IMR-90 (cell line): ENCODE results near the gene UBE2N. TPM values are rescaled to one million over a fixed set of nuclear protein-coding genes. Genes with fewer than 3 reads are reported as not detected.

Experiments used
- ATAC-seq: fragments of 200-7000 bp; cut with Tn5 transposase; 2 replicates; pipeline ENCODE4 v1.9.1; 2020; ENCODE audit warnings: low read depth, mild to moderate bottlenecking, moderate library complexity
- BruUV-seq: library from RNA; stranded (reverse); fragments of 400-500 nt; replicated peaks from 2 replicates; lab custom pipeline; 2021; lab: Mats Ljungman, UMichigan
- CTCF ChIA-PET: fragments of 300-600 bp; formaldehyde crosslinking; extraction: SDS; loops from one replicate; lab custom pipeline; 2021; ENCODE audit warnings: antibody characterized with exemption; lab: Yijun Ruan, JAX
- POLR2A ChIA-PET: fragments of 300-600 bp; sonication (Branson Sonifier 250); formaldehyde crosslinking; loops from one replicate; lab custom pipeline; 2022; ENCODE audit warnings: antibody characterized with exemption; ENCODE audit not compliant: unreplicated experiment; lab: Charles Lee
- DNase-seq: peaks from one replicate; pipeline ENCODE4 v3.0.0; 2013
- H2AFZ ChIP-seq: replicated peaks from 2 replicates; pipeline ENCODE3; 2013; ENCODE audit warnings: low read length, mild to moderate bottlenecking; ENCODE audit not compliant: poor library complexity
- H2AK5ac ChIP-seq: 2 replicates; pipeline ENCODE4 v1.6.1; 2013; ENCODE audit warnings: low read depth, low read length, inconsistent platforms
- H2AK9ac ChIP-seq: replicated peaks from 2 replicates; pipeline ENCODE3; 2013; ENCODE audit warnings: mild to moderate bottlenecking, low read depth, low read length, moderate library complexity; ENCODE audit not compliant: poor library complexity
- H2BK120ac ChIP-seq: 2 replicates; pipeline ENCODE4 v1.6.1; 2013; ENCODE audit warnings: low read depth, low read length, inconsistent platforms
- H2BK15ac ChIP-seq: 3 replicates; pipeline ENCODE4 v1.6.1; 2013; ENCODE audit warnings: low read depth, low read length, inconsistent platforms
- H2BK20ac ChIP-seq: 2 replicates; pipeline ENCODE4 v1.6.1; 2013; ENCODE audit warnings: low read depth, mild to moderate bottlenecking, inconsistent platforms, low read length, moderate library complexity
- H2BK5ac ChIP-seq: 2 replicates; pipeline ENCODE4 v1.6.1; 2013; ENCODE audit warnings: mild to moderate bottlenecking, low read depth, low read length, inconsistent platforms; ENCODE audit not compliant: poor library complexity, severe bottlenecking
- H3K14ac ChIP-seq: replicated peaks from 2 replicates; pipeline ENCODE4 v1.6.1; 2013; ENCODE audit warnings: low read depth, low read length, inconsistent platforms
- H3K18ac ChIP-seq: 2 replicates; pipeline ENCODE4 v1.6.1; 2013; ENCODE audit warnings: low read depth, low read length, control low read depth
- H3K23ac ChIP-seq: 2 replicates; pipeline ENCODE4 v1.6.1; 2013; ENCODE audit warnings: low read depth, low read length, inconsistent platforms
- H3K27ac ChIP-seq: 2 replicates; pipeline ENCODE4 v1.5.1; 2013; ENCODE audit warnings: mild to moderate bottlenecking, control low read depth, low read length; ENCODE audit not compliant: insufficient read depth
- H3K27me3 ChIP-seq: 2 replicates; pipeline ENCODE4 v1.6.1; 2013; ENCODE audit warnings: low read length; ENCODE audit not compliant: control insufficient read depth, insufficient read depth
- H3K36me3 ChIP-seq: 2 replicates; pipeline ENCODE4 v1.6.1; 2013; ENCODE audit warnings: low read length, mixed read lengths; ENCODE audit not compliant: control insufficient read depth, insufficient read depth
- H3K4ac ChIP-seq: 2 replicates; pipeline ENCODE4 v1.6.1; 2013; ENCODE audit warnings: low read depth, low read length, inconsistent platforms
- H3K4me1 ChIP-seq: 2 replicates; pipeline ENCODE4 v1.6.1; 2013; ENCODE audit warnings: low read length, mixed read lengths; ENCODE audit not compliant: control insufficient read depth, insufficient read depth
- H3K4me2 ChIP-seq: 2 replicates; pipeline ENCODE4 v1.6.1; 2013; ENCODE audit warnings: low read depth, mild to moderate bottlenecking, control low read depth, low read length, moderate library complexity
- H3K4me3 ChIP-seq: 2 replicates; pipeline ENCODE4 v1.5.1; 2013; ENCODE audit warnings: low read depth, mild to moderate bottlenecking, control low read depth, low read length, moderate library complexity; ENCODE audit not compliant: insufficient read depth
- H3K56ac ChIP-seq: 2 replicates; pipeline ENCODE4 v1.6.1; 2013; ENCODE audit warnings: low read length, inconsistent platforms; ENCODE audit not compliant: insufficient read depth; ENCODE audit errors: extremely low read depth
- H3K79me1 ChIP-seq, 2 experiments: 2 replicates each; pipeline ENCODE4 v1.6.1; 2013; ENCODE audit warnings: low read length in 2 of 2, inconsistent platforms in 1 of 2, low read depth in 1 of 2
- H3K9ac ChIP-seq: 2 replicates; pipeline ENCODE4 v1.6.1; 2013; ENCODE audit warnings: low read depth, low read length, control low read depth
- H3K9me1 ChIP-seq: 2 replicates; pipeline ENCODE4 v1.6.1; 2013; ENCODE audit warnings: low read length, inconsistent platforms; ENCODE audit not compliant: insufficient read depth
- H3K9me3 ChIP-seq: 2 replicates; pipeline ENCODE4 v1.6.1; 2013; ENCODE audit warnings: low read length; ENCODE audit not compliant: control insufficient read depth, insufficient read depth
- H4K20me1 ChIP-seq: 2 replicates; pipeline ENCODE4 v1.6.1; 2013; ENCODE audit warnings: low read length, inconsistent platforms; ENCODE audit not compliant: insufficient read depth
- H4K5ac ChIP-seq: 2 replicates; pipeline ENCODE4 v1.6.1; 2013; ENCODE audit warnings: mild to moderate bottlenecking, low read depth, low read length, control low read depth
- H4K8ac ChIP-seq, 2 experiments: 2 replicates each; pipeline ENCODE4 v1.6.1; 2013; ENCODE audit warnings: low read depth in 2 of 2, low read length in 2 of 2, control low read depth in 1 of 2, inconsistent platforms in 1 of 2
- H4K91ac ChIP-seq: 2 replicates; pipeline ENCODE4 v1.6.1; 2013; ENCODE audit warnings: low read depth, low read length, inconsistent platforms; ENCODE audit not compliant: insufficient read depth
- BHLHE40 ChIP-seq: fragments of 150-350 bp; IDR thresholded peaks from 2 replicates; pipeline ENCODE4 v1.6.1; 2016; ENCODE audit warnings: mild to moderate bottlenecking, low read depth, low read length
- CEBPB ChIP-seq: IDR thresholded peaks from 2 replicates; pipeline ENCODE4 v1.6.1; 2012; ENCODE audit warnings: low read depth, low read length, improper control_type of control experiment
- CTCF ChIP-seq: conservative IDR thresholded peaks from 2 replicates; pipeline ENCODE4 v1.5.1; 2012; ENCODE audit warnings: mild to moderate bottlenecking, low read depth, low read length, improper control_type of control experiment
- ELK1 ChIP-seq: fragments of 150-350 bp; IDR thresholded peaks from 2 replicates; pipeline ENCODE4 v1.6.1; 2016; ENCODE audit warnings: low read depth, mild to moderate bottlenecking, low read length, moderate library complexity, borderline replicate concordance
- MAFK ChIP-seq: IDR thresholded peaks from 2 replicates; pipeline ENCODE4 v1.6.1; 2012; ENCODE audit warnings: low read depth, low read length, improper control_type of control experiment
- MAZ ChIP-seq: IDR thresholded peaks from 2 replicates; pipeline ENCODE4 v1.6.1; 2012; ENCODE audit warnings: low read depth, mild to moderate bottlenecking, low read length, improper control_type of control experiment, moderate library complexity, borderline replicate concordance
- MXI1 ChIP-seq: IDR thresholded peaks from 2 replicates; pipeline ENCODE4 v1.6.1; 2012; ENCODE audit warnings: low read depth, mild to moderate bottlenecking, low read length, moderate library complexity, borderline replicate concordance
- NFE2L2 ChIP-seq: fragments of 150-350 bp; IDR thresholded peaks from 2 replicates; pipeline ENCODE4 v1.6.1; 2016; ENCODE audit warnings: low read depth, mild to moderate bottlenecking, low read length
- POLR2A ChIP-seq: IDR thresholded peaks from 2 replicates; pipeline ENCODE4 v1.6.1; 2012; ENCODE audit warnings: mild to moderate bottlenecking, low read depth, low read length
- RAD21 ChIP-seq: IDR thresholded peaks from 2 replicates; pipeline ENCODE4 v1.6.1; 2012; ENCODE audit warnings: low read length, improper control_type of control experiment
- WGBS, 2 experiments: methylation state at CpG; one replicate each; pipeline versions ENCODE4 v1.1.5 to v1.1.7; 2013; ENCODE audit warnings: missing lambda C conversion rate in 2 of 2; ENCODE audit not compliant: insufficient read length in 1 of 2; ENCODE audit errors: extremely low coverage in 2 of 2; 5-methylcytosine and 5-hydroxymethylcytosine counted together
- dilution Hi-C: fragments of 300-500 bp; cut with HindIII; formaldehyde crosslinking; loops from one replicate; pipeline ENCODE4 v1.14.3; 2018; ENCODE audit warnings: low sequenced_read_pairs; ENCODE audit not compliant: unreplicated experiment
- in situ Hi-C: fragments of 300-500 bp; cut with MboI; formaldehyde crosslinking; loops from 3 replicates; pipeline ENCODE4 v1.14.3; 2019; ENCODE audit warnings: low sequenced_read_pairs, inconsistent platforms, mixed read lengths
- intact Hi-C: fragments of 100-400 bp; cut with micrococcal nuclease; formaldehyde crosslinking; loops from 2 replicates; pipeline ENCODE4 v1.10.0; 2022
- polyA plus RNA-seq, 3 experiments: library from polyadenylated mRNA; depleted of rRNA; stranded (reverse); fragments of >200 nt; gene quantifications; 2 replicates each; pipeline ENCODE4 v1.2.3, GENCODE V29; 2012; ENCODE audit warnings: low replicate concordance in 1 of 3
- total RNA-seq: library from RNA; depleted of rRNA; stranded (reverse); fragments of >200 nt; gene quantifications from 2 replicates; pipeline ENCODE4 v1.2.3, GENCODE V29; 2012

Gene UBE2N
- total and polyA plus RNA-seq, 2 of the 4 experiments (the other 2 are of a cell fraction): 64.5 to 103 TPM

DNA sequence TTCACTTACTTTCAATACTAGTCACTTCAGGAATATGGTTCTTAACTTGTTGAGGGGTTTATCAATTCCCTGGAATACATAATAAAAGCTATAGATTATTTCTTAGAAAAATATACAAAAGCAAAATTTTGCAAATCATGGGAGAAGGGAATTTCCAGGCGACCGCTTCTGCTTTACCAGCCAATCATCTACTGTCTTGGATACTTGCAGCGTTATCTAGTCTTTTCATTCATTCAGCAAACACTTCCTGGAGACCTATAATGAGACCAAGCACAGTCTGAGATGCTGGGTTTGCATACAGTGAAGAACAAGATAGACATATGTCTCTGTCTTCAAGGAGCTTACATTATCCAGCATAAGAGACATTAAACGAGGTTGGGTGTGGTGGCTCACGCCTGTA is 24.1 kb upstream of the UBE2N start:
- Histone ChIP-seq H4K8ac (no peak overlapping the region), H3K27me3 (no peaks in the 10 kb centered on the region), H3K9ac (no peak overlapping the region), H4K91ac (no peak overlapping the region), H3K56ac (no peak overlapping the region), H3K23ac (no peak overlapping the region), H2BK5ac (no peak overlapping the region), H4K20me1 (no peaks in the 10 kb centered on the region), H3K9me3 (no peaks in the 10 kb centered on the region), H2AK9ac (no peak overlapping the region), H3K36me3 (no peaks in the 10 kb centered on the region), H4K5ac (no peak overlapping the region), H3K14ac (no peak overlapping the region), H2AFZ (no peak overlapping the region), H2BK15ac (no peak overlapping the region), H2BK120ac (no peak overlapping the region), H3K4me2 (no peak overlapping the region), H2BK20ac (no peak overlapping the region), H3K79me1 (peaks cover 10 to 30% of the 10 kb centered on the region in 2 experiments; a peak in 3 of 4 replicates), H3K4me1 (no peaks in the 10 kb centered on the region), H3K4me3 (no peak overlapping the region), H3K18ac (no peak overlapping the region), H3K27ac (no peak overlapping the region), H2AK5ac (no peak overlapping the region), H3K9me1 (no peaks in the 10 kb centered on the region), H3K4ac (no peak overlapping the region)
- dilution Hi-C loops: no loop called here
- in situ Hi-C loops: no loop called here
- no TSS peak for BruUV-seq
- intact Hi-C loops: no loop called here
- DNase-seq (no peak), ATAC-seq (no peak)
- POLR2A ChIA-PET: no interaction called here
- CTCF ChIA-PET: no interaction called here
- WGBS, 2 experiments: no CpG with 5 or more reads among the region's 5 CpGs
- TF ChIP-seq CEBPB: no peak
- TF ChIP-seq NFE2L2: no peak
- no peak for TF ChIP-seq BHLHE40
- TF ChIP-seq CTCF: no peak
- TF ChIP-seq RAD21: no peak
- TF ChIP-seq ELK1: no peak
- no peak for TF ChIP-seq MXI1
- no peak for TF ChIP-seq MAFK
- TF ChIP-seq POLR2A: no peak
- TF ChIP-seq MAZ: no peak
